Neural progenitor cell (in vitro differentiated cells): ENCODE results near the gene OR3A3.

Experiments
- CTCF ChIP-seq: fragments of 200-600 bp; sonication (generic); IDR thresholded peaks from 2 replicates; pipeline ENCODE4 v1.5.1; 2017; ENCODE audit warnings: antibody characterized with exemption, mild to moderate bottlenecking
- EZH2 ChIP-seq: fragments of 200-600 bp; sonication (generic); IDR thresholded peaks from 2 replicates; pipeline ENCODE4 v1.6.1; 2017; ENCODE audit warnings: antibody characterized with exemption, mild to moderate bottlenecking, moderate library complexity
- EZH2phosphoT487 ChIP-seq: fragments of 200-600 bp; sonication (generic); IDR thresholded peaks from 2 replicates; pipeline ENCODE4 v1.6.1; 2017; ENCODE audit warnings: antibody characterized with exemption

- TF ChIP-seq CTCF = no peak
- TF ChIP-seq EZH2 = no peak
- TF ChIP-seq EZH2phosphoT487 = no peak
These were observed 9.4 kb upstream of the OR3A3 start for GRCh38 chr17:3401786-3402185.
